HG03460 (cell line): ENCODE data around the gene PALD1.

ENCODE experiments used
- ATAC-seq: cut with Tn5 transposase; IDR thresholded peaks from one replicate; pipeline ENCODE4 v1.9.1; 2021; ENCODE audit not compliant: unreplicated experiment

Gene PALD1

GRCh38 chr10:70551971-70552422 lies 73.4 kb downstream of the PALD1 start:
- ATAC-seq = no peak

- no peak for ATAC-seq
Measured at GRCh38 chr10:70552586-70552985, 74.0 kb downstream of the PALD1 start.

- ATAC-seq = no peak
Measured at GRCh38 chr10:70555371-70555770, 76.8 kb downstream of the PALD1 start.

GRCh38 chr10:70557086-70557845 lies 78.7 kb downstream of the PALD1 start:
- no peak for ATAC-seq

GRCh38 chr10:70557876-70558275 lies 79.3 kb downstream of the PALD1 start:
- no peak for ATAC-seq

GRCh38 chr10:70558295-70558694 lies 79.7 kb downstream of the PALD1 start:
- ATAC-seq = no peak

- peak; percentile 59 for ATAC-seq
Measured at GRCh38 chr10:70558871-70559810, 80.6 kb downstream of the PALD1 start.

- no peak for ATAC-seq
Measured at GRCh38 chr10:70559861-70560260, 81.3 kb downstream of the PALD1 start.

GRCh38 chr10:70560511-70560941 lies 82.0 kb downstream of the PALD1 start:
- ATAC-seq = no peak

- no peak for ATAC-seq
Measured at GRCh38 chr10:70561070-70561469, 82.5 kb downstream of the PALD1 start.

GRCh38 chr10:70561558-70561957 lies 83.0 kb downstream of the PALD1 start:
- no peak for ATAC-seq

- no peak for ATAC-seq
Measured at GRCh38 chr10:70562036-70562755, 83.6 kb downstream of the PALD1 start.

- no peak for ATAC-seq
Measured at GRCh38 chr10:70563230-70563629, 84.7 kb downstream of the PALD1 start.

GRCh38 chr10:70564113-70564725 lies 85.7 kb downstream of the PALD1 start:
- no peak for ATAC-seq

- ATAC-seq = no peak
Measured at GRCh38 chr10:70564901-70565351, 86.4 kb downstream of the PALD1 start.

GRCh38 chr10:70565556-70566514 lies 87.3 kb downstream of the PALD1 start:
- no peak for ATAC-seq

GRCh38 chr10:70566515-70567290 lies 88.1 kb downstream of the PALD1 start:
- ATAC-seq = no peak

- ATAC-seq = no peak
Measured at GRCh38 chr10:70567603-70568002, 89.0 kb downstream of the PALD1 start.

GRCh38 chr10:70568113-70568512 lies 89.5 kb downstream of the PALD1 start:
- no peak for ATAC-seq
